Astrocyte (in vitro differentiated cells and primary cell): ENCODE results near the gene ZNF343. TPM values are rescaled to one million over a fixed set of nuclear protein-coding genes. Genes with fewer than 3 reads are reported as not detected.

Source experiments
- DNase-seq: peaks from one replicate; pipeline ENCODE4 v3.0.0-alpha.2; 2010; ENCODE audit warnings: low read depth
- FAIRE-seq: peaks from 2 replicates; lab custom pipeline; 2011; peaks lifted over from hg19 to GRCh38; lab: Jason Lieb, UNC
- H2AFZ ChIP-seq: 2 replicates; pipeline ENCODE4 v1.6.0; 2012; ENCODE audit warnings: low read depth, low read length, inconsistent platforms
- H3K27ac ChIP-seq: 2 replicates; pipeline ENCODE4 v1.5.1; 2011; ENCODE audit warnings: low read depth, low read length, inconsistent platforms
- H3K27me3 ChIP-seq: 2 replicates; pipeline ENCODE4 v1.6.0; 2011; ENCODE audit warnings: low read length, inconsistent platforms; ENCODE audit not compliant: insufficient read depth
- H3K36me3 ChIP-seq: 2 replicates; pipeline ENCODE4 v1.5.1; 2011; ENCODE audit warnings: low read length, inconsistent platforms; ENCODE audit not compliant: insufficient read depth
- H3K4me1 ChIP-seq: 2 replicates; pipeline ENCODE4 v1.5.1; 2011; ENCODE audit warnings: low read length, inconsistent platforms; ENCODE audit not compliant: insufficient read depth
- H3K4me2 ChIP-seq: 2 replicates; pipeline ENCODE4 v1.6.0; 2012; ENCODE audit warnings: low read length, inconsistent platforms
- H3K4me3 ChIP-seq: 2 replicates; pipeline ENCODE4 v1.5.1; 2011; ENCODE audit warnings: low read depth, mild to moderate bottlenecking, low read length, inconsistent platforms; ENCODE audit not compliant: insufficient read depth
- H3K79me2 ChIP-seq: 2 replicates; pipeline ENCODE4 v1.6.0; 2012; ENCODE audit warnings: mild to moderate bottlenecking, low read length, inconsistent platforms; ENCODE audit not compliant: insufficient read depth
- H3K9ac ChIP-seq: 2 replicates; pipeline ENCODE4 v1.6.0; 2012; ENCODE audit warnings: mild to moderate bottlenecking, low read length, inconsistent platforms
- H3K9me3 ChIP-seq: 2 replicates; pipeline ENCODE4 v1.5.1; 2012; ENCODE audit warnings: low read depth, mild to moderate bottlenecking, low read length, inconsistent platforms; ENCODE audit not compliant: insufficient read depth
- H4K20me1 ChIP-seq: 2 replicates; pipeline ENCODE4 v1.6.0; 2012; ENCODE audit warnings: low read length, inconsistent platforms; ENCODE audit not compliant: insufficient read depth
- H3K27ac Mint-ChIP-seq: one replicate; pipeline ENCODE4 v1.8.0; 2021; ENCODE audit warnings: mild to moderate bottlenecking, mixed read lengths; ENCODE audit not compliant: unreplicated experiment
- H3K27me3 Mint-ChIP-seq: one replicate; pipeline ENCODE4 v1.8.0; 2021; ENCODE audit warnings: low read depth, mixed read lengths; ENCODE audit not compliant: unreplicated experiment
- H3K36me3 Mint-ChIP-seq: one replicate; pipeline ENCODE4 v1.8.0; 2021; ENCODE audit warnings: low read depth, mixed read lengths; ENCODE audit not compliant: unreplicated experiment
- H3K4me1 Mint-ChIP-seq: one replicate; pipeline ENCODE4 v1.8.0; 2021; ENCODE audit warnings: low read depth, mixed read lengths; ENCODE audit not compliant: unreplicated experiment
- H3K4me3 Mint-ChIP-seq: one replicate; pipeline ENCODE4 v1.8.0; 2021; ENCODE audit warnings: mild to moderate bottlenecking, moderate library complexity, mixed read lengths; ENCODE audit not compliant: unreplicated experiment
- H3K9me3 Mint-ChIP-seq: one replicate; pipeline ENCODE4 v1.8.0; 2021; ENCODE audit warnings: mild to moderate bottlenecking, mixed read lengths; ENCODE audit not compliant: unreplicated experiment
- CTCF ChIP-seq: IDR thresholded peaks from 2 replicates; pipeline ENCODE4 v1.5.1; 2011; ENCODE audit warnings: low read depth, mild to moderate bottlenecking, inconsistent platforms, low read length, moderate library complexity; ENCODE audit not compliant: insufficient read depth
- EZH2 ChIP-seq: IDR thresholded peaks from 2 replicates; pipeline ENCODE4 v1.6.1; 2012; ENCODE audit warnings: mild to moderate bottlenecking, low read length, inconsistent platforms; ENCODE audit not compliant: insufficient read depth
- total RNA-seq: library from RNA; stranded (reverse); gene quantifications from 2 replicates; pipeline ENCODE4 v1.2.1, GENCODE V29; 2021

ZNF343 gene
- total RNA-seq, 1 donor from 2014 or later = 9.6 TPM

DNA sequence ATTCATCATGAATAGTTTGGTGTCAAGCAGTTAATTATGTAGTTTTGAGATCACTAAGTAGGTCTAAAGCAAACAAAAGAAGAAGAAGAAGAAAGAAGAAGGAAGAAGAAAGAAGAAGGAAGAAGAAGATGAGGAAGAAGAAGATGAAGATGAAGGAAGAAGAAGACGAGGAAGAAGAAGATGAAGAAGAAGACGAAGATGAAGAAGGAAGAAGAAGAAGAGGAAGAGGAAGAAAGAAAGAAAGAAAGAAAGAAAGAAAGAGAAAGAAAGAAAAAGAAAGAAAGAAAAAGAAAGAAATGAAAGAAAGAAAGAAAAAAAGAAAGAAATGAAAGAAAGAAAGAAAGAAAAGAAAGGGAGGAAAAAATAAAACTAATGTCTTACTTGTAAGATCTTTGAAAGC is 36.9 kb upstream of the ZNF343 start:
- Histone ChIP-seq H4K20me1 (no peaks in the 10 kb centered on the region), H2AFZ (no peak overlapping the region), H3K4me1 (no peaks in the 10 kb centered on the region), H3K27ac (no peak overlapping the region), H3K9me3 (no peaks in the 10 kb centered on the region), H3K4me2 (no peak overlapping the region), H3K4me3 (no peak overlapping the region), H3K79me2 (no peaks in the 10 kb centered on the region), H3K27me3 (peaks cover 18% of the 10 kb centered on the region), H3K36me3 (no peaks in the 10 kb centered on the region), H3K9ac (no peak overlapping the region)
- TF ChIP-seq EZH2 (no peak), CTCF (no peak)
- Mint-ChIP-seq H3K4me1 (no peaks in the 10 kb centered on the region), H3K4me3 (no peak overlapping the region), H3K9me3 (no peaks in the 10 kb centered on the region), H3K36me3 (no peaks in the 10 kb centered on the region), H3K27me3 (peaks cover 12% of the 10 kb centered on the region), H3K27ac (no peak overlapping the region)
- FAIRE-seq (no peak), DNase-seq (no peak)

DNA sequence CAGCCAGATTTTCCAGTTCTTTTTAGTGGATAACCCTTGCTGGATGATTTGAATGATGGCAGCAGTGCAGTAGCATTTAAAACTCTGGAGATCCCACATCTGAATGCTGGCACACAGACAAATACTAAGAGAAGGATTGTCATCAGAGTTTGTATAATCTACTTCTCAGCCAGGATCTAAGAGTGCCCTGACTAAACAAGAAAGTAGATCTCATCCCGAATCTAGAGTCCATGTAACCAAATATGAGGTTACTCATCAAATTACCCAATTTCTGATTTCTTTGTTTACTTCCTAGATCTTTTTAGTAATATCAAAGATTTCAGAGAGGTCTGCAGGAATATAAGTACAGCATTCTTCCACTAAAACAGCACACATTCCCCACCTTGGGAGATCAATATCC is 35.5 kb upstream of the ZNF343 start:
- peaks cover 12% of the 10 kb centered on the region for H3K27me3 Mint-ChIP-seq
- no peak for DNase-seq
- Histone ChIP-seq H3K9ac (no peak overlapping the region), H3K36me3 (no peaks in the 10 kb centered on the region), H3K27me3 (peaks cover 23% of the 10 kb centered on the region), H3K4me3 (no peak overlapping the region), H3K4me1 (no peaks in the 10 kb centered on the region), H4K20me1 (no peaks in the 10 kb centered on the region), H3K4me2 (no peak overlapping the region), H3K79me2 (no peaks in the 10 kb centered on the region), H3K27ac (no peak overlapping the region), H2AFZ (no peak overlapping the region), H3K9me3 (no peaks in the 10 kb centered on the region)
- no peak overlapping the region for H3K27ac Mint-ChIP-seq
- H3K36me3 Mint-ChIP-seq = no peaks in the 10 kb centered on the region
- no peak for FAIRE-seq
- no peak overlapping the region for H3K4me3 Mint-ChIP-seq
- H3K4me1 Mint-ChIP-seq = no peaks in the 10 kb centered on the region
- TF ChIP-seq EZH2 (no peak), CTCF (no peak)
- H3K9me3 Mint-ChIP-seq = no peaks in the 10 kb centered on the region

- Mint-ChIP-seq H3K27ac (no peak overlapping the region), H3K4me1 (no peaks in the 10 kb centered on the region), H3K36me3 (no peaks in the 10 kb centered on the region), H3K27me3 (peaks cover 18% of the 10 kb centered on the region), H3K4me3 (no peak overlapping the region), H3K9me3 (no peaks in the 10 kb centered on the region)
- H3K4me3 ChIP-seq = no peak overlapping the region
- no peaks in the 10 kb centered on the region for H3K36me3 ChIP-seq
- TF ChIP-seq EZH2 (no peak), CTCF (no peak)
- H3K27me3 ChIP-seq = peaks cover 31% of the 10 kb centered on the region
- no peaks in the 10 kb centered on the region for H4K20me1 ChIP-seq
- no peak overlapping the region for H3K27ac ChIP-seq
- H3K9me3 ChIP-seq = no peaks in the 10 kb centered on the region
- no peak for FAIRE-seq
- no peaks in the 10 kb centered on the region for H3K79me2 ChIP-seq
- no peak for DNase-seq
- H3K9ac ChIP-seq = no peak overlapping the region
- H3K4me1 ChIP-seq = no peaks in the 10 kb centered on the region
- no peak overlapping the region for H2AFZ ChIP-seq
- H3K4me2 ChIP-seq = no peak overlapping the region
These were observed 33.6 kb upstream of the ZNF343 start for GRCh38 chr20:2542361-2542760.
